HUES6 (cell line): ENCODE results near the gene GPR156.

Experiments used
- H3K27ac ChIP-seq: 2 replicates; pipeline ENCODE4 v1.7.0; 2013; ENCODE audit warnings: low read depth, mild to moderate bottlenecking, low read length, inconsistent platforms
- H3K27me3 ChIP-seq: 2 replicates; pipeline ENCODE4 v1.6.1; 2013; ENCODE audit warnings: low read length; ENCODE audit not compliant: control insufficient read depth, insufficient read depth
- H3K36me3 ChIP-seq: 2 replicates; pipeline ENCODE4 v1.6.1; 2013; ENCODE audit warnings: low read length; ENCODE audit not compliant: control insufficient read depth, insufficient read depth
- H3K4me1 ChIP-seq: 2 replicates; pipeline ENCODE4 v1.6.1; 2013; ENCODE audit warnings: low read length; ENCODE audit not compliant: control insufficient read depth, insufficient read depth
- H3K4me3 ChIP-seq: 2 replicates; pipeline ENCODE4 v1.5.1; 2013; ENCODE audit warnings: low read depth, low read length
- H3K9ac ChIP-seq: one replicate; pipeline ENCODE4 v1.6.1; 2013; ENCODE audit warnings: mild to moderate bottlenecking, low read length
- H3K9me3 ChIP-seq: 2 replicates; pipeline ENCODE4 v1.6.1; 2013; ENCODE audit warnings: low read depth, low read length; ENCODE audit not compliant: control insufficient read depth, insufficient read depth

The GPR156 gene

GRCh38 chr3:120274739-120275167 is 10.3 kb downstream of the GPR156 start:
- Histone ChIP-seq H3K27ac (no peak overlapping the region), H3K9ac (no peak overlapping the region)

DNA sequence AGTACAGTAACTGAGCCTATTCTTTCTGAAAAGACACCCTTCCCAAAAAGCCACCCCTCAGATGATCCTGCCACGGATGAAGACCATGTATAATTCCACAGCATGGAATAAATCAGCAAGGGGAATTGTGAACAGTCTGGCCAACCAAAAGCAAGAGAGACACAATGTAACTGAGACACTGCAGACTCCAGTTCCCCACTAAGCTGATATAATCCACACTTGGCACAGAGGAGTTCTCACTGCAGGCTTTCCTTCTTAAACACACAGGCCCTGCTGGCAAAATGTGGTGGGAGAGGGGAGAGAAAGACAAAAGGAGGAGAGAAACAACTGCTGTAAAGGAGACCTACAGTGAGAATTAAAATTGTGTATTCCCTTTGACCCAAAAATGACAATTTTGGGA is 12.7 kb downstream of the GPR156 start:
- Histone ChIP-seq H3K9me3 (no peaks in the 10 kb centered on the region), H3K4me3 (no peak overlapping the region), H3K36me3 (no peaks in the 10 kb centered on the region), H3K9ac (no peak overlapping the region), H3K27me3 (no peaks in the 10 kb centered on the region), H3K4me1 (no peaks in the 10 kb centered on the region), H3K27ac (no peak overlapping the region)

More at GRCh38 chr3:120274739-120275167, 10.3 kb downstream of the GPR156 start:
- Histone ChIP-seq H3K27me3 (no peaks in the 10 kb centered on the region), H3K36me3 (no peaks in the 10 kb centered on the region), H3K4me3 (no peak overlapping the region), H3K9me3 (no peaks in the 10 kb centered on the region), H3K4me1 (no peaks in the 10 kb centered on the region)

DNA sequence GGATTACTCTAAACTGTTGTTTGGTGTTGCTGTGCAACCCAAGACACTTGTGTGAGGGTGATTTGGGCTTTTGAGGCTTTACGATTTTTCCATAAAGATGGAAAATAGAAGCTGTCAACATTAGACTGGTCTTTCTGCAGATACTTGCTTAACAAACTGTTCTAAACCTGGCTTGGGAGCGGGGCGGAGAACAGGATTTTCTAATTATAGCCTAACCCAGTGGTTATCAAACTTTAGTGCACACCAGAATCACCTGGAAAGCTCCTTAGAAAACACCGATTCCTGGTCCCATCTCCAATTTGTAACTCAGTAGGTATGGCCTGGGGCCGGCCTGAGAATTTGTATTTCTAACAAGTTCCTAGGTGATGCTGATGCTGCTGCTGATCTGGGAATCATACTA is 19.0 kb downstream of the GPR156 start:
- Histone ChIP-seq H3K27me3 (no peaks in the 10 kb centered on the region), H3K36me3 (no peaks in the 10 kb centered on the region), H3K27ac (no peak overlapping the region)

DNA sequence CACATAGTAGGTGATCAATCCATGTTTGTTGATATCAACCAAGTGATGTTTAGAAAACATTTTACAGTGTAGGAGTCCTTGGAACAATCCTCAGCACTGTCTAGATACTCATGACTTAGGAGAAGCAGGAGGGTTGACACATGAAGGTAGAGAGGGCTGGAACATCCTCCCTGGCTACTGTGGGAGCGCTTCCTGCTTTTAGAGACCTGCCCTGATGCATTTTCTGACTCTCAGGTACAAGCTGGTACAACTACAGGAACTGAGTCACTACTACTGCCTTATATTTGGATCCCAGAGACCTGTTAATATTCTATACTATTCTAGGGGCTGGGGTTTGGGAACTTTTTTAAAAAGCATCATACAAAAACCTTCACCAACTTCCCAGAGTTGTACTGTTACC is 20.1 kb downstream of the GPR156 start:
- no peaks in the 10 kb centered on the region for H3K36me3 ChIP-seq
- H3K27ac ChIP-seq = no peak overlapping the region
- peaks cover 8% of the 10 kb centered on the region for H3K4me1 ChIP-seq
- no peaks in the 10 kb centered on the region for H3K9me3 ChIP-seq
- H3K27me3 ChIP-seq = no peaks in the 10 kb centered on the region
- no peak overlapping the region for H3K9ac ChIP-seq
- H3K4me3 ChIP-seq = no peak overlapping the region

More for the DNA sequence above, 19.0 kb downstream of the GPR156 start:
- H3K9me3 ChIP-seq = no peaks in the 10 kb centered on the region
- peaks cover 8% of the 10 kb centered on the region for H3K4me1 ChIP-seq
- no peak overlapping the region for H3K9ac ChIP-seq
- no peak overlapping the region for H3K4me3 ChIP-seq

DNA sequence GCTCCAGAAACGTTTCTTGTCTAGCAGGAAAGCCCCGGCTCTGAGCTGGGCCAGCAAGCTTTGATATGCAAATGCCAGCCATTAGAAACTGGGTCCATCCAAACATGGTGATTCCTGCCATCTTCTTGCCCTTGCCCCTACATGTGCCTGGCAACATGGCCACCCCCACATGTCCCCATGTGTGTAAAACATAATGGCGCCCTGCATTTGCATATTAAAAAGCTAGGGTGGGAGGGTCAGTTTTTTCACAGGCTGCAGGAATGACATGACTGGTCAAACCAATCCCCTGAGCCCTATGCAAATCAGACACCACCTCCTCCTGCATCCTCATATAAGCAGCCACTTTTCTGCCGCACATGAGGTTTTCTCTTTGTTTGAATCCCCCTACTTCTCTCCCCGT is 21.2 kb downstream of the GPR156 start:
- H3K9ac ChIP-seq = no peak overlapping the region
- no peaks in the 10 kb centered on the region for H3K9me3 ChIP-seq
- no peaks in the 10 kb centered on the region for H3K27me3 ChIP-seq
- H3K4me1 ChIP-seq = peaks cover 8% of the 10 kb centered on the region
- H3K36me3 ChIP-seq = no peaks in the 10 kb centered on the region
- H3K27ac ChIP-seq = no peak overlapping the region
- no peak overlapping the region for H3K4me3 ChIP-seq

- H3K4me3 ChIP-seq = no peak overlapping the region
- H3K4me1 ChIP-seq = peaks cover under 1% of the 10 kb centered on the region
- peaks cover 11% of the 10 kb centered on the region for H3K9me3 ChIP-seq
- no peaks in the 10 kb centered on the region for H3K36me3 ChIP-seq
- no peak overlapping the region for H3K9ac ChIP-seq
- no peaks in the 10 kb centered on the region for H3K27me3 ChIP-seq
- H3K27ac ChIP-seq = no peak overlapping the region
Measured at GRCh38 chr3:120258009-120258408, 27.0 kb downstream of the GPR156 start.

DNA sequence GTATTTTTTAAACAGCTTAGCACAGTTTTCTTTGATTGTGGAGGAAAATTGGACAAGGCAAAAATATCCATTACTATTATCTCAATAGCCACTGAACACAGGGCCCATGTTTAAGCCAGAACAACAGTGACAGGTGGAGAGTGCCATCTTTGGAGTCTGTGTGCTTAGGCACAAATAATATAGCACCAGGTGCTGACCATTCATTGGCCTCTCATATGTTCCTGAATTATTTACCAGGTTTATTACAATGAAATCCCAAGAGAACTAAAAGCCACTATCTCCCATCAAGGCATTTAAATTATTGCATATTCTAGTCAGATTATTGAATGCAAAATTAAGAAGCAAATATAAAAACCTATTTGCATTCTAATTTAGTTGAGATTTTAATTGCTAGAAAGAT is 39.6 kb downstream of the GPR156 start:
- no peaks in the 10 kb centered on the region for H3K27me3 ChIP-seq
- H3K9me3 ChIP-seq = no peaks in the 10 kb centered on the region
- no peak overlapping the region for H3K4me3 ChIP-seq
- no peaks in the 10 kb centered on the region for H3K4me1 ChIP-seq
- H3K27ac ChIP-seq = no peak overlapping the region
- H3K9ac ChIP-seq = no peak overlapping the region
- no peaks in the 10 kb centered on the region for H3K36me3 ChIP-seq

DNA sequence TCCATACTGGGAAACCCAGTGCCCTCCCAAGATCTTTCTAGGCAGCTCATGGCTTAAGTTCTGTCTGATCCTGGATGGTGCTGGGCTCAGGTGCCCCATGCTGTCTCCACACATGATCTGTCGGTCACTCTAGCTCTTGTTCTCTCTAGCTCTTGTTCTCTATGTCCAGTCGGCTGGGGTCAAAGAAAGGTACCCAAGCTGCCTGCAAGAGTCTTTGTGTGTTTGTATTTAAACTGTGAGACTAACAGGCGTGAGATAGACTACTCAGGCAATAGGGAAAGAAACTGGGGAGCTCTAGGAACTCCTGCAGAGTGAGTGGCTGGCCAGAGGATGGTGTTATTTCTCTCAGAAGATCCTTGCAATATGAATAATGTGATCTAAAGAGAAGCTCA is 40.2 kb downstream of the GPR156 start:
- no peak overlapping the region for H3K4me3 ChIP-seq

DNA sequence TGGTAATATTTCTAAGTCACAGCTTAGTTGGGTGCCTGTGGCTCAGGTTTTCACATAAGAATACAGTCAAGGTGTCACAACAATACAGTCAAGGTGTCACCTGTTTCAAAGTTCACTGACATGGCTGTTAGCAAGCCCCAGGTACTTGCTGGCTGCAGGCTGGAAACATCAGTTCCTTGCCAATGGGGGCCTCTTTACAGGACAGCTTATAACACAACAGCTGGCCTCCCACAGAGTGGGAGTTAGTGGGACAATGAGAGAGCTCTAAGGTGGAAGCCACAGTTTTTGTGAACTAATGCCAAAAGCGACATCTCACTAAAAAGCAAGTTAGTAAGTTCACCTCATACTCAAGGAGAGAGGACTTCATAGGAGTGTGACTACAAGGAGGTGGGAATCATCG is 45.4 kb downstream of the GPR156 start:
- Histone ChIP-seq H3K27ac (no peak overlapping the region), H3K27me3 (no peaks in the 10 kb centered on the region), H3K4me3 (no peak overlapping the region), H3K4me1 (no peaks in the 10 kb centered on the region), H3K36me3 (no peaks in the 10 kb centered on the region), H3K9me3 (no peaks in the 10 kb centered on the region), H3K9ac (no peak overlapping the region)

More for the DNA sequence above, 40.2 kb downstream of the GPR156 start:
- Histone ChIP-seq H3K4me1 (no peaks in the 10 kb centered on the region), H3K36me3 (no peaks in the 10 kb centered on the region), H3K27ac (no peak overlapping the region), H3K9ac (no peak overlapping the region), H3K9me3 (no peaks in the 10 kb centered on the region), H3K27me3 (no peaks in the 10 kb centered on the region)

GRCh38 chr3:120227710-120228347 is 57.2 kb downstream of the GPR156 start:
- H3K27me3 ChIP-seq = no peaks in the 10 kb centered on the region
- H3K9ac ChIP-seq = no peak overlapping the region
- H3K4me1 ChIP-seq = 0 out of 2 replicates have a peak, but pooled peaks cover 2% of the 10 kb centered on the region
- H3K36me3 ChIP-seq = no peaks in the 10 kb centered on the region
- H3K27ac ChIP-seq = no peak overlapping the region
- 0 out of 2 replicates have a peak, but pooled peaks cover 5% of the 10 kb centered on the region for H3K9me3 ChIP-seq
- no peak overlapping the region for H3K4me3 ChIP-seq

DNA sequence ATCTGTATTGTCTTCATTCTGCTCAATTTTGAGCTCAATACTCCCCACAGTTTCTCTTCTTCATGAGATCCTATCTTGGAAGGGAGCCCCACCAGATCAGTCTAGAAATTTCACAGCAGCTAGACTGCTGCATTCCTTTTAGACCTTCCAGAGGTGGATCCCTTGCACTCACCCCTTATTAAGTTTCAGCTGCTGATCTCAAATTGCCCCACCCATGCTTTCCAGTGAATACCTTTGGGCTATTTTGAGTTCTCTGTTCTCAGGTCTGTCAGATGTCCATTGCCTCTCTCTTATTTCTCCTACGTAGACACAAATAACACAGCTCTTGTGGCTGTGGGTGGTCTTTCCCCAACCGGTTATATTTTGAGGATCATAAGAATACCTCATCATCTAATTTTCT is 60.8 kb downstream of the GPR156 start:
- no peaks in the 10 kb centered on the region for H3K36me3 ChIP-seq
- no peak overlapping the region for H3K27ac ChIP-seq
- no peak overlapping the region for H3K9ac ChIP-seq
- H3K4me3 ChIP-seq = no peak overlapping the region
- 0 out of 2 replicates have a peak, but pooled peaks cover 2% of the 10 kb centered on the region for H3K4me1 ChIP-seq
- no peaks in the 10 kb centered on the region for H3K9me3 ChIP-seq
- no peaks in the 10 kb centered on the region for H3K27me3 ChIP-seq
